Measurements from ENCODE around the gene KRT6B.
A peak's percentile ranks its signal among the peaks of the same experiment; 100 is the strongest.

KRT6B gene

GRCh38 chr12:52480073-52480472 lies 28.1 kb upstream of the KRT6B start:
- no peak for TF ChIP-seq Cebpa-rat (IDR thresholded peaks at IDR 0.05)
- H3K27me3 ChIP-seq: no peaks in the 10 kb centered on the region
- H4K20me1 ChIP-seq: no peaks in the 10 kb centered on the region
- no peak overlapping the region for H3K27ac ChIP-seq
- H3K9ac ChIP-seq: no peak overlapping the region
- no peaks in the 10 kb centered on the region for H3K36me3 ChIP-seq
- H3K4me2 ChIP-seq: no peak overlapping the region
- H3K4me1 ChIP-seq: no peaks in the 10 kb centered on the region
- H3K4me3 ChIP-seq: no peak overlapping the region
- peaks cover 14 to 39% (median 22%) of the 10 kb centered on the region in 11 experiments for H3K9me3 ChIP-seq (replicated peaks in 1 of 11)

GRCh38 chr12:52477651-52478050 lies 25.7 kb upstream of the KRT6B start:
- Histone ChIP-seq H3K4me2 (no peak overlapping the region), H4K20me1 (no peaks in the 10 kb centered on the region), H3K4me3 (no peak overlapping the region), H3K9me3 (replicated peaks in 1 of 11) (peaks cover 10 to 30% (median 21%) of the 10 kb centered on the region in 11 experiments; a peak in 18 of 22 replicates), H3K36me3 (no peaks in the 10 kb centered on the region), H3K27me3 (no peaks in the 10 kb centered on the region), H3K4me1 (no peaks in the 10 kb centered on the region), H3K9ac (no peak overlapping the region), H3K27ac (no peak overlapping the region)
- TF ChIP-seq Cebpa-rat (IDR thresholded peaks at IDR 0.05): no peak

- no peak overlapping the region for H3K4me2 ChIP-seq
- no peaks in the 10 kb centered on the region for H3K36me3 ChIP-seq
- no peak overlapping the region for H3K9ac ChIP-seq
- no peaks in the 10 kb centered on the region for H3K4me1 ChIP-seq
- no peak overlapping the region for H3K27ac ChIP-seq
- no peaks in the 10 kb centered on the region for H4K20me1 ChIP-seq
- no peaks in the 10 kb centered on the region for H3K27me3 ChIP-seq
- no peak for TF ChIP-seq Cebpa-rat (IDR thresholded peaks at IDR 0.05)
- H3K9me3 ChIP-seq (replicated peaks in 1 of 11): peaks cover 0 to 17% (median 9%) of the 10 kb centered on the region in 11 experiments; a peak in 14 of 22 replicates
- H3K4me3 ChIP-seq: no peak overlapping the region
Measured at GRCh38 chr12:52474212-52474611, 22.3 kb upstream of the KRT6B start.

DNA sequence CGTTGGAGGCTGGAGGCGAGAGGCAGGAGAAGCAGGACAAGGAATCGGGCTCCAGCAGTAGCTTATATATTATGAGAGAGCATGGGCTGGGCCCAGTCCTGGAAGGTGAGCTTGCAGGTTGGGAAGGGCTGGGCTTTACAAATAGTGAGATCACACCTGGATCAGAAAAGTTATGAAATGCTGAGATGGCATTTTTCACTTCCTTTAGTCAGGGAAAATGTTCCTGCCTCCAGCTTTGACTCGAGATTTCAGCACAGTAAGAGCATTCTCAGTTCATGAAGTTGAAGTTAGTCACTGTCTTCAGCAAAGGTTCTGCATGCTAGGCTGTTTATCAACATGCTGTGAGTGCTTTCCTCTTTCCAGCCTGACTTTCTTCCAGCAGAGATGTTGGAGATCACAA lies 21.8 kb upstream of the KRT6B start, which contains the start of gene KRT6C:
Gene KRT6C, minus strand, starts transcription at position 38 of the 400 bp plus-strand sequence. CDS start 68 bp downstream, outside the sequence.
- Histone ChIP-seq H3K36me3 (no peaks in the 10 kb centered on the region), H3K9me3 (replicated peaks in 1 of 11) (peaks cover 0 to 14% (median 8%) of the 10 kb centered on the region in 11 experiments; a peak in 10 of 22 replicates), H3K27ac (no peak within 1 kb of the TSS), H4K20me1 (no peaks in the 10 kb centered on the region), H3K4me2 (no peak within 1 kb of the TSS), H3K27me3 (no peaks in the 10 kb centered on the region), H3K4me3 (no peak within 1 kb of the TSS), H3K4me1 (no peaks in the 10 kb centered on the region), H3K9ac (no peak within 1 kb of the TSS)
- TF ChIP-seq Cebpa-rat (IDR thresholded peaks at IDR 0.05): no peak

GRCh38 chr12:52469853-52470252 lies 17.9 kb upstream of the KRT6B start:
- H3K4me1 ChIP-seq: no peaks in the 10 kb centered on the region
- H3K9ac ChIP-seq: no peak overlapping the region
- H3K36me3 ChIP-seq: no peaks in the 10 kb centered on the region
- no peaks in the 10 kb centered on the region for H3K9me3 ChIP-seq (replicated peaks in 1 of 11)
- TF ChIP-seq Cebpa-rat (IDR thresholded peaks at IDR 0.05): no peak
- no peaks in the 10 kb centered on the region for H3K27me3 ChIP-seq
- H3K4me2 ChIP-seq: no peak overlapping the region
- no peak overlapping the region for H3K27ac ChIP-seq
- H3K4me3 ChIP-seq: no peak overlapping the region
- no peaks in the 10 kb centered on the region for H4K20me1 ChIP-seq

- no peak overlapping the region for H3K4me2 ChIP-seq
- no peaks in the 10 kb centered on the region for H3K4me1 ChIP-seq
- H4K20me1 ChIP-seq: no peaks in the 10 kb centered on the region
- no peaks in the 10 kb centered on the region for H3K27me3 ChIP-seq
- no peaks in the 10 kb centered on the region for H3K36me3 ChIP-seq
- H3K27ac ChIP-seq: no peak overlapping the region
- no peak overlapping the region for H3K9ac ChIP-seq
- H3K4me3 ChIP-seq: no peak overlapping the region
- H3K9me3 ChIP-seq (replicated peaks in 1 of 11): no peaks in the 10 kb centered on the region
- TF ChIP-seq Cebpa-rat (IDR thresholded peaks at IDR 0.05): no peak
Measured at GRCh38 chr12:52464897-52465296, 13.0 kb upstream of the KRT6B start.

DNA sequence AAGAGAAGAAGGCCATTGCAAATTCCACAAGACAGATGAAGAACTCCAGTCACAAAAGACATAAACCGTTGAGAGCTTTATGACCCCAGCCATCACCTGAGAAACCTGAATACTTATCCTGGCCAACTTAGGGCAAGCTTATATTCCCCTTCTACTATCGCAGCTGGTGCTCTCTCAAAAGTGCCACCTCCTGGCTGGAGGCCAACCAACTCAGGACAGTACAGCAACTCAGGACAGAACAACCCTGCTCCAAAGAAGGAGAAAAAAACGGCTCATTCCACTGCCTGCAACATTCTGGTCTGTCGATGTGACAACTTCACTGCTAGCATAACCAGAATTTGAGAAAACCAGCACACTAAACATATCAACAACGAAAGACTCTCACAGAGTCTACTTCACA lies 9.7 kb upstream of the KRT6B start:
- Histone ChIP-seq H3K4me2 (no peak overlapping the region), H3K4me3 (no peak overlapping the region), H3K27me3 (no peaks in the 10 kb centered on the region), H3K27ac (no peak overlapping the region), H3K9me3 (replicated peaks in 1 of 11) (no peaks in the 10 kb centered on the region), H3K4me1 (no peaks in the 10 kb centered on the region), H4K20me1 (no peaks in the 10 kb centered on the region), H3K36me3 (no peaks in the 10 kb centered on the region), H3K9ac (no peak overlapping the region)
- no peak for TF ChIP-seq Cebpa-rat (IDR thresholded peaks at IDR 0.05)

- Histone ChIP-seq H3K4me3 (no peak overlapping the region), H3K27ac (no peak overlapping the region), H3K36me3 (no peaks in the 10 kb centered on the region), H3K9ac (no peak overlapping the region), H3K9me3 (replicated peaks in 1 of 11) (no peaks in the 10 kb centered on the region), H3K4me1 (no peaks in the 10 kb centered on the region), H4K20me1 (no peaks in the 10 kb centered on the region), H3K27me3 (no peaks in the 10 kb centered on the region), H3K4me2 (no peak overlapping the region)
- no peak for TF ChIP-seq Cebpa-rat (IDR thresholded peaks at IDR 0.05)
Measured at GRCh38 chr12:52458861-52459260, 6.9 kb upstream of the KRT6B start.

DNA sequence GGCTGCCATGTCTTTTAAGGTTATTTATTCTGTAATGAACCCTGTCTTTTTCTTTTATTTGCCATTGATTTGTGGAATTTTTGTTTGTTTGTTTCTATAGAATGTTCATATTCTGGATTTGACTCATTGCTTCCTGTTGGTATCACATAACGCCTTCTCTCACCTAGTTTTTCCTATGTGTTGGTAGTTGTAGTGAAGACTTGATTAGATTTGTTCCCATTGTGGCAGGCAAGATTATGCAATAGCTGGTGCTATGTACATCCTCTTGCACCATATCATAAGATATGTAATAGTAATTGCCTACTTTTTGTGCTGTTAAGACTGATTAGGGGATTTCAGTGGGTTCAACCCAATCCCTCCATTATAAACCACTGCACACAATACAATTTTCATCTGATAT lies 3.9 kb upstream of the KRT6B start:
- Histone ChIP-seq H4K20me1 (no peaks in the 10 kb centered on the region), H3K4me1 (no peaks in the 10 kb centered on the region), H3K9ac (no peak overlapping the region), H3K9me3 (replicated peaks in 1 of 11) (no peaks in the 10 kb centered on the region), H3K27ac (no peak overlapping the region), H3K4me3 (no peak overlapping the region), H3K36me3 (no peaks in the 10 kb centered on the region), H3K27me3 (no peaks in the 10 kb centered on the region), H3K4me2 (no peak overlapping the region)
- peak in 1 of 11 experiments; percentile 39; a peak in 2 of 22 replicates for TF ChIP-seq Cebpa-rat (IDR thresholded peaks at IDR 0.05)

DNA sequence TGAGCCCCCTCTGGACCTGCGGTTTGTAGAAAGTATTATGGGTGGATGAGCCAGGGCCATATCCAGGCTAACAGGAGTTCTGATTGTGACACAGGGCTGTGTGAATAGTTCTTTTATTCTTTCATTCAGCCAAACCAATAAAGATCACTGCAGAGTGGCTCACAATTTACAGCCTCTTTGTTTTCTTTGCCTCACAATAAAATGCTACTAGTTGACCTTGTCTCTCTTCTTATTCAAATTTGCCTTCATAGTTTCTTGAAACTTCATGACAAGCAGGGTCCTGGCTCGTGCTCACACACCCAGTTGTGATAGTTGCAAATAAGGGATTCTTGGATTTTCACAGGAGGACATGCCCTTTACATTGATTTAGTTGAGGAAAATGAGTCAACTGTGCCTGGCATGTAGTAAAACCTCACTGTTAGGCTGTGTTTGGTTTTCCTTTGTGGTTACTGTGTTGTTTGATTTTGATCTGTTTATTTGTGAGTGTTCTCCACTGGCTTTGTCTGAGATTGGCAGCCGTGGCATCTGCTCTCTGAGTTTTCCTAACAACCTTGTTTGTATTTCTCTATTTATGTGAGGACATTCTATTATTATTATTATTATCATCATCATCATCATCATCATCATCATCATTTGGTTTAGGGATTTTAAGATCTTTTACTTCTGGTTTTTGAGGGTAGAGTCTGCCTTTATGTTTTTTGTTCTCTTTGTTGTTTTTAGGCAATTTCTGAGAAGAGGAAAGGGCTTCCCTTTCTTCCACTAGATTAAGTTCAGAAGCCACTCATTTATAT lies 2.7 kb upstream of the KRT6B start:
- H3K4me2 ChIP-seq: no peak overlapping the region
- no peaks in the 10 kb centered on the region for H3K36me3 ChIP-seq
- no peaks in the 10 kb centered on the region for H4K20me1 ChIP-seq
- no peak overlapping the region for H3K9ac ChIP-seq
- no peak for TF ChIP-seq Cebpa-rat (IDR thresholded peaks at IDR 0.05)
- H3K9me3 ChIP-seq (replicated peaks in 1 of 11): no peaks in the 10 kb centered on the region
- no peaks in the 10 kb centered on the region for H3K4me1 ChIP-seq
- no peak overlapping the region for H3K4me3 ChIP-seq
- no peaks in the 10 kb centered on the region for H3K27me3 ChIP-seq
- H3K27ac ChIP-seq: no peak overlapping the region
